ENCODE results near the gene KCNA10.

- TF ChIP-seq CTCF (conservative IDR thresholded peaks at IDR 0.05; ENCODE audit: low read depth, low read length), result no peak
- TF ChIP-seq EZH2 (IDR thresholded peaks at IDR 0.05; ENCODE audit: borderline replicate concordance, low read depth, low read length, poor library complexity, severe bottlenecking), result no peak
Observed at GRCh38 chr1:110489973-110490542, 28.9 kb downstream of the KCNA10 start.

All from A673 (cell line).